ENCODE results near the gene TMIGD2. TPM values are rescaled to one million over a fixed set of nuclear protein-coding genes. Genes with fewer than 3 reads are reported as not detected.
A peak's percentile ranks its signal among the peaks of the same experiment; 100 is the strongest.

The TMIGD2 gene
- total RNA-seq, 1 donor from 2014 or later = 0.19 TPM

DNA sequence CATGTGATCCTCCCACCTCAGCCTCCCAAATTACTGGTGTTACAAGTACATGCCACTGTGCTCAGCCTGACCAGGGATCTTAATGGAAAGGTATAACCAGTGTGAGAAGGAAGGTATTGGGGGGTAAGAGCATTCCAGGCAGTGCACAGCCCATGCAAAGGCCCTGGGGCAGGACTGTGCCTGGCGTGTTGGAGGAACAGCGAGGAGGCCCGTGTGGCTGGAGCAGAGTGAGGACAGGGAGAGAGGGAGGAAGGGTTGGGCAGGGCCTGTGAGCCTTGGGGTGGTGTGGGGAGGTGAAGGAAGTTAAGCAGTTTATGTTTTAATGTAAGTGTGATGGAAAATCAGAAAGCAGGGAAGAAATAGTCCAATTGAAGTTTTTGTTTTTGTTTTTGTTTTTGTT is 1.6 kb downstream of the TMIGD2 start:
- peaks cover 11% of the 10 kb centered on the region for H3K4me1 Mint-ChIP-seq
- H3K36me3 ChIP-seq = no peaks in the 10 kb centered on the region
- no peaks in the 10 kb centered on the region for H4K20me1 ChIP-seq (ENCODE audit: low read depth)
- H3K79me2 ChIP-seq (ENCODE audit: low read depth) = peaks cover 6% of the 10 kb centered on the region
- peak overlapping the region; percentile 46 for H3K4me3 Mint-ChIP-seq
- no peak overlapping the region for H3K4me2 ChIP-seq
- H3F3A ChIP-seq (ENCODE audit: low read depth) = peaks cover 11% of the 10 kb centered on the region
- H3K27ac ChIP-seq = no peak overlapping the region
- no peaks in the 10 kb centered on the region for H3K27me3 ChIP-seq
- no peak overlapping the region for H3K4me3 ChIP-seq
- no peak overlapping the region for H2AFZ ChIP-seq (replicated peaks)
- H3K9me3 Mint-ChIP-seq = peaks cover 2% of the 10 kb centered on the region
- no peak overlapping the region for H3K9ac ChIP-seq
- no peak overlapping the region for H3K27ac Mint-ChIP-seq
- TF ChIP-seq EZH2phosphoT487 (IDR thresholded peaks at IDR 0.05) (no peak), CTCF (IDR thresholded peaks at IDR 0.05) (no peak), EZH2 (IDR thresholded peaks at IDR 0.05) (no peak)
- no peaks in the 10 kb centered on the region for H3K9me3 ChIP-seq (ENCODE audit: low read depth)
- no peaks in the 10 kb centered on the region for H3K36me3 Mint-ChIP-seq
- peaks cover 10% of the 10 kb centered on the region for H3K4me1 ChIP-seq
- H3K27me3 Mint-ChIP-seq (ENCODE audit: insufficient read depth, low read depth) = peaks cover 4% of the 10 kb centered on the region
- no peak for DNase-seq (ENCODE audit: low spot score)

DNA sequence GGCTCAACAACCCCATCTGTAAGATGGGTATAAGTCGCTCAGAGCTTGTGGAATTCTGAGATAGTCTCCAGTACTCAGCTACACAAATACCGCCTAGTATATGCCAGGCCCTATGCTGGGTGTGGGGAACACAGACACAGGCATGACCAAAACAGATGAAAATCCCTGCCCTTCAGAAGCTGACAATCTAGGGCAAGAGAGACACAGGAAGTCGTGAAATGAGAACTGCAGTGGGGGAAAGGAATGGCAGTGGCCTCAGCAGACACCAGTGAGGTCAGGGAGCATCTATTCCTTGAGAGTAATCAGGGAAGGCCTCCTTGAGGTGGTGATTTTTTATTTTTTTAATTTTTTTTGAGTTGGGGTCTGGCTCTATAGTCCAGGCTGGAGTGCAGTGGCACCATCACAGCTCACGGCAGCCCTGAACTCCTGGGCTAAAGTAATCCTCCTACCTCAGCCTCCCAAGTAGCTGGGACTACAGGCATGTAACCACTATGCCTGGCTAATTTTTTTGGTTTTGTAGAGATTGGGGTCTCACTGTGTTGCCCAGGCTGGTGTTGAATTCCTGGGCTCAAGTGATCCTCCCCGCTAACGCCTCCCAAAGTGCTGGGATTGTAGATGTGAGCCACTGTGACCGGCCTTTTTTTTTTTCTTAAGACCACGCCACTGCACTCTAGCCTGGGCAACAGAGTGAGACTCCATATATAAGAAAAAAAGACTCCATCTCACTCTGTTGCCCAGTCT is 3.2 kb downstream of the TMIGD2 start:
- Histone ChIP-seq H3K4me1 (peaks cover 10% of the 10 kb centered on the region), H3K4me3 (no peak overlapping the region), H3K9ac (no peak overlapping the region), H3K36me3 (no peaks in the 10 kb centered on the region), H3K79me2 (ENCODE audit: low read depth) (no peaks in the 10 kb centered on the region), H3K27me3 (no peaks in the 10 kb centered on the region), H3F3A (ENCODE audit: low read depth) (peaks cover 5% of the 10 kb centered on the region), H3K4me2 (no peak overlapping the region), H3K9me3 (ENCODE audit: low read depth) (no peaks in the 10 kb centered on the region), H3K27ac (no peak overlapping the region), H4K20me1 (ENCODE audit: low read depth) (no peaks in the 10 kb centered on the region), H2AFZ (replicated peaks) (no peak overlapping the region)
- no peak for DNase-seq (ENCODE audit: low spot score)
- Mint-ChIP-seq H3K4me1 (peaks cover 8% of the 10 kb centered on the region), H3K9me3 (peaks cover 2% of the 10 kb centered on the region), H3K27ac (no peak overlapping the region), H3K36me3 (no peaks in the 10 kb centered on the region), H3K4me3 (no peak overlapping the region), H3K27me3 (ENCODE audit: insufficient read depth, low read depth) (peaks cover 6% of the 10 kb centered on the region)
- TF ChIP-seq EZH2phosphoT487 (IDR thresholded peaks at IDR 0.05) = no peak
- no peak for TF ChIP-seq CTCF (IDR thresholded peaks at IDR 0.05)
- TF ChIP-seq EZH2 (IDR thresholded peaks at IDR 0.05) = no peak

DNA sequence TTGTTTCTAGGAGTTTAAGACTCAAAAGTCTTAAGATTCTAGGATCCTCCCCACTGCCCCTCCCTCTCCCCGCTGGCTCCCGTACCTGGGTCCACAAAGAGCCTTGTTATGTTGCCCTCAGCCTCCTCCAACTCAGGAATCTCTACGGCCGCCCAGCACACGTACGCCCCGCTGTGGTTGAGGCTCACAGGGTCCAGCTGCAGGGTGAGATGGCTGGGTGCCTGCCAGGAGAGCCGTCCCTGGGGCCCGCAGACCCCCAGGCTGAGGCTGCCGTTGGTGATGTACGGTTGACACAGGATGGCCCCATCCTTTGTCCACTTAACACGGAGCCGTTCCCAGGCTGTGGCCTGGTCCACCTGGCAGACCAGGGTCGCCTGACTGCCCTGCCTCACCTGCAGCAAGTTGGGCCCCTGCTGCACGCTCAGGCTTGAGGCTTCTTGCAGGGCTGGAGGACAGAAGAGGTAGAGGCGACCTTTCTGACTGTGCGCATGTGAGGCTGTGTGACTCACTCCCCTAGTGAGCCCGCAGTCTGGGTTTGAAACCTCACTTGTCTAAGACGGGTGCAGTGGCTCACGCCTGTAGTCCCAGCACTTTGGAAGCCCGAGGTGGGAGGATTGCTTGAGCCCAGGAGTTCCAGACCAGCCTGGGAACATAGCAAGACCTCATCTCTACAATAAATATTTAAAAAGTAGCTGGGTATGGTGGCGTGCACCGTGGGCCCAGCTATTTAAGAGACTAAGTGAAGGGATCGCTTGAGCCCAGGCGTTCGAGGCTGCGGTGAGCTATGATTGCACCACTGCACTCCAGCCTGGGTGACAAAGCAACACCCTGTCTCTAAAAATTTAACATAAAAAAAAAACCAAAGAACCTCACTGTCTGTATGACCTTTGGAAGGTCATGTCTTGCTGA is 4.0 kb downstream of the TMIGD2 start:
- Histone ChIP-seq H3K4me3 (no peak overlapping the region), H3K4me2 (no peak overlapping the region), H3F3A (ENCODE audit: low read depth) (peaks cover 5% of the 10 kb centered on the region), H3K27me3 (no peaks in the 10 kb centered on the region), H3K27ac (no peak overlapping the region), H2AFZ (replicated peaks) (peak overlapping the region; percentile 26), H3K36me3 (no peaks in the 10 kb centered on the region), H3K9ac (no peak overlapping the region), H3K9me3 (ENCODE audit: low read depth) (no peaks in the 10 kb centered on the region), H4K20me1 (ENCODE audit: low read depth) (no peaks in the 10 kb centered on the region), H3K4me1 (peaks cover 10% of the 10 kb centered on the region), H3K79me2 (ENCODE audit: low read depth) (no peaks in the 10 kb centered on the region)
- Mint-ChIP-seq H3K36me3 (no peaks in the 10 kb centered on the region), H3K9me3 (peaks cover 2% of the 10 kb centered on the region), H3K27me3 (ENCODE audit: insufficient read depth, low read depth) (peaks cover 6% of the 10 kb centered on the region), H3K4me1 (peaks cover 8% of the 10 kb centered on the region), H3K27ac (no peak overlapping the region), H3K4me3 (no peak overlapping the region)
- peak; percentile 19 for DNase-seq (ENCODE audit: low spot score)
- no peak for TF ChIP-seq EZH2phosphoT487 (IDR thresholded peaks at IDR 0.05)
- TF ChIP-seq CTCF (IDR thresholded peaks at IDR 0.05) = peak; percentile 11

Measured in neural progenitor cell (in vitro differentiated cells).